GM04503 (cell line): ENCODE measurements around the gene FTSJ3.

Experiments
- DNase-seq: peaks from one replicate; pipeline ENCODE4 v3.0.0-alpha.2; 2012; ENCODE audit warnings: low read depth

Gene FTSJ3

DNA sequence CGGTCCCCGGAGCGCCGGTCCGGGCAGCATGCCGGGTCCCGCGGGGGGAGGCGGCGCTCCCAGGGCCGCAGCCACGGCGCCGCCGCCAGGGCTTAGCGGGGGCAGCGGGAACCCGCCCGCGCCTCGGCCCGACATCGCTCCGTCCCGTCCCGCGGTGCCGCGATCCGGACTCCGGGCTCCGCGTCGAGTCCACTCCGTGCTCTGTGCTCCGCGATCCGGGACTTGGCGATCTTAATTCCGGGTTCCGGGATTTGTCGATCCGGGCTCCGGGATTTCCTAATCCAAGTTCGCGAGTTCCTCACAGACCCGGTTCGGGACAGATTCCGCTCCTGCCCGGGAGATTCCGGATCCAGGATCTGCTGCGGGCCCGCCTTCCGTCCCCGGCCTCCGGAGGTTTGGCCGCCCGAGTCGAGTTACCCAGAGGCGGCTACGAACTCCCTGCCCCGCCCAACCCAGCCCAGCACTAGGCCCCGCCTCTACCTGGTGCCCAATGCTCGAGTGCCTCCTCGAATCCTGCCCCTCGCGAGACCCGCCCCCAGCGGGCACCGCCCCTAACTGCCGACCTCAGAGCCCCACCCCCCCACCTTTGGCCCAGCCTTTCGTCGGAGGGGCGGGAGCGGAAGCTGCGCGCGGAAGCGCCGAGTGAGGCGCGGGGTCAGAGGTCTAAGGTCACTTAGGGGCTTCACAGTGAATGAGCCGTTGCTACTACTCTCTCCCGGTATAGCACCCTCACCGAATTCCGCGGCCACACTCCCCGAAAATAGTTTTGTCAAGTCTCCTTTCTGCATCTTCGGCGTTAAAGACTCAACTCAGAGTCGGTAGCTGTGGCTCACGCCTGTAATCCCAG is 15.3 kb upstream of the FTSJ3 start, which contains the start of gene SMARCD2:
Gene SMARCD2, minus strand, starts transcription at position 146 of the 847 bp plus-strand sequence. Its CDS starts 11 bp downstream, at position 135.
- peak; percentile 93 for DNase-seq

GRCh38 chr17:63842173-63842539 is 14.7 kb upstream of the FTSJ3 start:
- no peak for DNase-seq

- no peak for DNase-seq
These were observed 14.1 kb upstream of the FTSJ3 start for GRCh38 chr17:63841350-63842172.

GRCh38 chr17:63840591-63841349 is 13.3 kb upstream of the FTSJ3 start:
- DNase-seq, result no peak

DNA sequence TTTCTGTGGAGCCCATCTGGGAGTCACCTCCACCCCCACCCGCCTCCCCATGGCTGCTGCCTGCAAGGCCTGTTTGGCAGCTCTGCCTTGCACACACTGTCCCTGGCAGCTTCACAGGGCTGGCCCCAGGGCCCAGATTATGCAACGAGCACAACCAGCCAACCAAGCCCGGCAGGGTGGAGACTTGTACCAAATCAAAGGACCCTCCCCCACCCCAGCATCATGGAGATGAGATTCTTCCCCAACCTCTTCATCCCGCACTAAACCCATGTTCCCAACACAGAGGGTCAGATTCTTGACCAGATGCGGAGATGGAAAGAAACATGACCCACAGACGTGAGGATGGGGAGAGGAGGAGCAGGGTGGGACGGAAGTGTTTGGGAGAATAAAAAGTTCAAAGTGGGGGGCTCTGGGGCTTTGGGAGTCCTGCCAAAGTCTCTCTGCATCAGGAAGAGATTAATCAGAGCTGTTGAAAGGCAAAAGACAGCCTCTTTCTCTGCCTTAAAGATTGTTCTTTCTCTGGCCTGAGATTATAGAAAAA is 11.2 kb upstream of the FTSJ3 start:
- DNase-seq, result peak; percentile 48

DNA sequence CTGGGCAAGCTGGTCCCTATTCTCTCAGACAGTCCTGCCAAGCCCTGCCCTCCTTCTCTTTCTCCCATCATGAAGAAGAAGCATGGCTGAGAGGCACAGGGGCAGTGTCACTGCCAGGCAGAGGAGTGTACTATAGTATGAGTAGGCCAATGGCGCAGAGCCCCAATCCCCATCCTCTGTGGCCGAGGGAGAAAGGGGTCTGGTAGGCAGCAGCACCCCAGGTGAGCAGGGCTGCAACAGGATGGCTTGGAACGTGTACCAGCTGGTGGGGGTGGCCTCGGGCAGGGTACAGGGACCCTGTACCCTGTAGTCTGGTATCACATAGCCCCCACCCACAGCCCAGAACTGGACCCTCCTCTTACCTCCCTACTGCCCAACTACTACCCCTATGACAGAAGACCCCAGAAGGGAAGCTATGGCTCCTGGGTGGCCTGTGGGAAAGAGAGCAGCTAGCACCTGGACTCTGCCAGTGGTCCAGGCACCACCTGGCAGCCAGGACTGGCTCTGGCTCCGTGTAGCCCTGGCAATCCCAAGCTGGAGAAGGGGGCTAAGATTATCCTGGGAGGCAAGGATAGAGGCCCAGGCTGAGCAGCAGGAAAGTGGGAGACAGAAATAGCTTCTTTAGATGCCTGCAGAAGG is 10.6 kb upstream of the FTSJ3 start:
- DNase-seq, result no peak

DNA sequence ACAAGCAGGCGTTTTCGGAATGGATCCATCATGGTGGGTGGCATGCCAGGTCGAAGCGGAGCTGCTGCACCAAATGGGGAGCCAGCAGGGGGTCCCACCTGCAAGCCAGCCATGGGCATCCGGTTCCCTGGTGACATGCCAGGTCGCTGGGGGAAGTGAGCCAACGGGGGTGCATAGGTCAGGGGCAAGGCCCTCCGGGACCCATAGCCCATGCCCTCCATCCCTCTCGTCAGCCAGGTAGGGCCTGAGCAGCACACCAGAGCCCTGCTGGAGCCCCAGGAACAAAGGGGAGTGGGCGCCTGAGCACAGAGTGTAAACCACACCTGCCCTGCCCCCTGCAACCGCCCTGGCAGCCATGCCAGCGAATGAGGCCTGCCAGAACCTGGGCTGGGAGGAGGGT is 10.0 kb upstream of the FTSJ3 start:
- DNase-seq, result no peak

- DNase-seq, result no peak
These were observed 9.3 kb upstream of the FTSJ3 start for GRCh38 chr17:63836811-63837210.

- no peak for DNase-seq
These were observed 7.8 kb upstream of the FTSJ3 start for GRCh38 chr17:63835167-63835720.

DNA sequence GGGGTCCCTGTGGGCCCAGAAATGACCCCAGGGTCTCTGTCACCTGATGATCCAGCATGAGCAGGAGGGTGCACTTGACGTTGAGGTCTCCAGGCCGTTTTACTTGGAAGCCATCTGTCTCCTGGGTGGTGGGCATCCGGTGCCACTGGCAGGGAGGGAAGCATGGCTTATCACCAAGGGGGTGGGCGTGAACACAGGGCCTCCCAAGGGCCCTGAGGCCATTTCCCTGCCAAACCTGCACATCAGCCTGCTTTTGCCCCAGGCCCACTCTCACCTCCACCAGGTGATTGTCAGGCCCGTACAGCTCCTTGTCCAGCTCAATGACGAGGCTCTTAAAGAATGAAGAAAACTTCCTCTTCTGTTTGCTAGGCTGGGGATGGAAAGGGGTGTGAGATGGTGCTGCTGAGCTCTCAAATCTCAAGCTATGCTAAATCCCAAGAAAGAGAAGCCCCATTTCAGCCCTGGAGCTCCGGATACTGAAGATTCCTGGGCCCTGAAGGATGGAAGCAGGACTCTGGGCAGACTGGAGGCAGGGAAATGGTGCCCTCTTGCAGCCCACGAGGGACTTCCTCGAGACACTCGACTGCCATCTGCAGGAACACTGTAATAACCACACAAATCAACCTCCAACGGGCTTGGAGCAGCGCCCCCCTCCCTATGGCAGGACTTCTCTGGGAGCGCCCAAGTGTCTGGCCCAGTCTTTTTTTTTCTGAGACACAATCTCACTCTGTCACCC is 7.1 kb upstream of the FTSJ3 start:
- DNase-seq, result no peak

DNA sequence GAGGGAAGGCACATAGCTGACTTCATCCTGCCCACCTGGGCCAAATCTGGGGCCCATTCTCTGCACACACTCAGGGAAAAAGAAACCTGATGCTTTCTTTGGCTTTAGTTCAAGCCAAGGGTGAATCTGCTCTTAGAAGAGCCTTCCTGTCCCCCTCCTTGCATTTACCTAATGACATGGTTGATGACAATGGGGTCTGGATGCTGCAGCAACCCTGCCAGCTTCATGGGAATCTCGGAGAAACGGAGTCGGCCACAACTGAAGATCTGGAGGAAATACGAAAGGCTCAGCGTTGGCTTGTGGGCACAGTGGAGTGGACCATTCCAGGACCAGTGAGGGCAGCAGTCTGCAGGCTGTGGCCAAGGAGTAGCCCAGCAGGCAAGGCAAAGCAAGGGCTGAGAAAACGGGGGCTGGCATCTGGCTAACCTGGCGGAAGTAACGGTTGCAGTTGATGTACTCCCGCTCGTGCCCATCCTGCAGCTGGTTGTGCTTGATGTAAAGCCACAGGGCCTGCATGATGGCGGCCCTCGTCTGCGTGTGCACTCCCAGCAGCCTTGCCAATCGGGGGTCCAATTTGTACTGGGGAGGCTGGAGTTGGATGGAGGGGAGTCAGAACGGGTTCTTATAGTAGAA is 6.4 kb upstream of the FTSJ3 start:
- no peak for DNase-seq

DNA sequence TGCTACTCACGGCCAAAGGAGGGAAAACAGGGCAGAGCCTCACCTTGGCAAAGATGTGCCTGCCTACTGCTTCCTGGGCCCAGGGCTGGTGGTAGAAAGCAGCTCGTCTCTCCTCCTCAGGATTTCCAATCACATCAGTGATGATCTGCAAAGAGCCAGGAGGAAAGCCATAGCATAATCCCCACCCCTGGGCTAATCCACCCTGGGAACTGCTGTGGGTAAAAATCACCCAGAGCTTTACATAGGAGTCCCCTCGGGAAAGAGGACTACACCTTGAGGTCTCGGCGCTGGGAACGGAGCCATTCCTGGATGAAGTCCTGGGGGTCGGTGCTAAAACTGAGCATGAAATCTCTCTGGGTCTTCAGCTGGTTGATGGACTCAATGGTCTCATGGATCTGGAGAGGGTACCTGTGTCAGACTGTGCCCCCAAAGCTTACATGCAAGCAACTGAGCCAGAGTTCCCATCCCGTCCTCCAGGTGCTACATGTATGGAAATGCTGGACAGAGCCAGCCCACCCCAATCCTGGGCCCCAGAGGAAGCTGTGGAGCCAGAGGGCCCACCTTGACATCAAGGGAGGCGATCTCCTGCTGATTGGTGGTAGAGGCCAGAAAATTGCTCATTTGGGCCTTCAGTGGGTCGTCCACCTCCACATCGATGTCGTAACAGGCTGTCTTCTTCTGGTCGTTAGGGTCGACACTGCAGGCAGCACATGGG is 5.7 kb upstream of the FTSJ3 start:
- DNase-seq, result no peak

DNA sequence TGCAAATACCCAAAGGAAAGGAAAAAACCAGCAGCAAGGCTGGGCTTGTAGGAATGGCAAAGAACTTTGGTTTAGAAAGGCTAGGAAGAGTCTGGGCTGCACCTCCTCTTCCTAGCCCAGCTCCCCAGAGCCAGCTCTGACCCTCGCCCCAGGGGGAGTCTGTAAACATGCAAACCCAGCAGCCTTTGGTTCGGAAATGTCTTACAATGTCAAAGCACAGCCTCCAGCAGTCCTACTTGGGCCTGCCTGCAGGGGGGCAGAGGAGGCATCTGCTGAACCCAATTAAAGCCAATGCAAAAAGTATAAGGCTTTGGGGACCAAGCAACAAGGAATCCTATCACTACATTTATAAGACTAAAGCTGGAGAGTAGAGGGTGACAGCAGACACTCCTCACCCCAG is 5.0 kb upstream of the FTSJ3 start:
- DNase-seq, result no peak

DNA sequence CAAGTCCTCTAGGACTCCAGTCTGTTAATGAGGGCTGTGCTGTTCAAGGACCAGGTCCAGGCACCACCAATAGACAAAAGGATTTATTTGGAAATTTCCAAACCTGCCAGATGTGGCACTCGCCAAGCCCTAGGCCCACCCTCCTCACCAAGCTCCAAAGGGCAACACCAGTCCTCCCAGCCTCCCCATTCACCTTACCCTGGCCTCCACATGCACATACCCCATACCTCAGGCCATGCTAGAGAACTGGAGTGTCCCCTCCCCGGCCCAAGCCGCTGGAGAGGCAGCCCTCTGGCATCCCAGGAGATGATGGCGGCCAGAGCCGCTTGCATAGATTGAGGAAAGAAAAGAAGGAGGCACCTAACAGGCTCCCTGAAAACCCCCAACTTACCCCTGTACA is 4.6 kb upstream of the FTSJ3 start:
- DNase-seq, result no peak

DNA sequence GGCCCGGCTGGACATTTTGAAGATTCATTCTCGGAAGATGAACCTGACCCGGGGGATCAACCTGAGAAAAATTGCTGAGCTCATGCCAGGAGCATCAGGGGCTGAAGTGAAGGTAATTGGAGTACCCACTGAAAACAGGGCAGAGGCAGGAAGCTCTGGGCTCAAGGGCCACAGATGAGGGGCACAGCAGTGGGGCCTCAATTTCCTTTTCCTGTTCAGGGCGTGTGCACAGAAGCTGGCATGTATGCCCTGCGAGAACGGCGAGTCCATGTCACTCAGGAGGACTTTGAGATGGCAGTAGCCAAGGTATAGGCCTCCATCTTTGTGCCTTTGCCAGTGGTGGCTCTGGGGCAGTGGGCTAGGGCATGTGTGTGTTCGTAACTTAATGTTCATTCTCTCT is 4.0 kb upstream of the FTSJ3 start:
- no peak for DNase-seq

GRCh38 chr17:63830904-63831491 is 3.5 kb upstream of the FTSJ3 start:
- no peak for DNase-seq

DNA sequence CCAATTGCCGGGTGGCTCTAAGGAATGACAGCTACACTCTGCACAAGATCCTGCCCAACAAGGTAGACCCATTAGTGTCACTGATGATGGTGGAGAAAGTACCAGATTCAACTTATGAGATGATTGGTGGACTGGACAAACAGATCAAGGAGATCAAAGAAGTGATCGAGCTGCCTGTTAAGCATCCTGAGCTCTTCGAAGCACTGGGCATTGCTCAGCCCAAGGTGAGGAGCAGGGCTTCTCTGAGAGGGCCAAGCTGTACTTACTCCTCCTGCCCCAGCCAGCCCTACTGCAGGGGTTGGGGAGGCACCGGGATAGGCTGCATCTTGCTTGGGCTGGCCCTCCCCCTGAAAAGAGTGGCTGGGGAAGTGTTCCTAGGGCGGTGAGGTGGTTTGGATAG is 2.8 kb upstream of the FTSJ3 start:
- no peak for DNase-seq

DNA sequence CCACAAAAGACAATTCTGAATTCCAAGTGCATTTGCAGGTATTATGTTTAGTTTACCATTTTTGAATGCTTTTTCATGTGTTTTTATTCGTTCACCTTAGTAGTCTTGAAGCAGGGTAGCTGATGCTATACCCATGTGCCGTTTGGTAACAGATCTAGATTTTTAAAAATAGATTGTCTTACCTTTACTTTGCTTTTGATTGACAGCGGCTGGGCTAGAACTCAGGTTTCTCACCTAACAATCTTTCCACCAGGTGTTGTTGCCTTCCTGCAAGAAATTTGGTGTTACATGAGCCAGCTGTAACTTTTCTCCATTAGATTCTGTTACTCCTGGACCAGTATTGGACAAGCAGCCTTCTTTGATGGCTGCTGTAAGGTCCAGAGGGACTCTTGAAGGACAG is 1.5 kb upstream of the FTSJ3 start:
- no peak for DNase-seq

GRCh38 chr17:63827801-63828221 is 348 bp upstream of the FTSJ3 start:
- DNase-seq, result no peak
